ENCODE measurements around the gene USP40.

DNA sequence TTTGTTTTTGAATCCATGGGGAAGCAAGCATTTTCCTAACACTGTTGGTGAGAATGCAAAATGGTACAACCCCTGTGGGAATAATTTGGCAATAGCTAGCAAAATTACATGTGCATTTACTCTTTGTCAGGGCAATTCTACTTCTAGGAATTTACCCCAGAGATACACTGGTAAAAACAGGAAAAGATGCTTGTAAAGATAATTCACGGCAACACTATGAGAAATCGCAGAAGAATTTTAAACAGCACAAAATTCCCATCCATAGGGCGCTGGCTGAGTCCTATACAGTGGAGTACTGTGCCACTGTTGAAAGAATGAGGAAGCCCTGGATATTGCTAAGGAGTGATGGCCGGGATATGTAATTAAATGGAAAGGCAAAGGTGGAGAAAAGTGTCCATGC, 136.5 kb downstream of the USP40 start:
- TF ChIP-seq, protein P1, sequence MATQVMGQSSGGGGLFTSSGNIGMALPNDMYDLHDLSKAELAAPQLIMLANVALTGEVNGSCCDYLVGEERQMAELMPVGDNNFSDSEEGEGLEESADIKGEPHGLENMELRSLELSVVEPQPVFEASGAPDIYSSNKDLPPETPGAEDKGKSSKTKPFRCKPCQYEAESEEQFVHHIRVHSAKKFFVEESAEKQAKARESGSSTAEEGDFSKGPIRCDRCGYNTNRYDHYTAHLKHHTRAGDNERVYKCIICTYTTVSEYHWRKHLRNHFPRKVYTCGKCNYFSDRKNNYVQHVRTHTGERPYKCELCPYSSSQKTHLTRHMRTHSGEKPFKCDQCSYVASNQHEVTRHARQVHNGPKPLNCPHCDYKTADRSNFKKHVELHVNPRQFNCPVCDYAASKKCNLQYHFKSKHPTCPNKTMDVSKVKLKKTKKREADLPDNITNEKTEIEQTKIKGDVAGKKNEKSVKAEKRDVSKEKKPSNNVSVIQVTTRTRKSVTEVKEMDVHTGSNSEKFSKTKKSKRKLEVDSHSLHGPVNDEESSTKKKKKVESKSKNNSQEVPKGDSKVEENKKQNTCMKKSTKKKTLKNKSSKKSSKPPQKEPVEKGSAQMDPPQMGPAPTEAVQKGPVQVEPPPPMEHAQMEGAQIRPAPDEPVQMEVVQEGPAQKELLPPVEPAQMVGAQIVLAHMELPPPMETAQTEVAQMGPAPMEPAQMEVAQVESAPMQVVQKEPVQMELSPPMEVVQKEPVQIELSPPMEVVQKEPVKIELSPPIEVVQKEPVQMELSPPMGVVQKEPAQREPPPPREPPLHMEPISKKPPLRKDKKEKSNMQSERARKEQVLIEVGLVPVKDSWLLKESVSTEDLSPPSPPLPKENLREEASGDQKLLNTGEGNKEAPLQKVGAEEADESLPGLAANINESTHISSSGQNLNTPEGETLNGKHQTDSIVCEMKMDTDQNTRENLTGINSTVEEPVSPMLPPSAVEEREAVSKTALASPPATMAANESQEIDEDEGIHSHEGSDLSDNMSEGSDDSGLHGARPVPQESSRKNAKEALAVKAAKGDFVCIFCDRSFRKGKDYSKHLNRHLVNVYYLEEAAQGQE (IDR thresholded peaks at IDR 0.05; ENCODE audit: insufficient read depth in 1 of 2, low read depth in 2 of 2, low read length in 2 of 2), result no peak
- TF ChIP-seq SIN3A (IDR thresholded peaks at IDR 0.05; ENCODE audit: borderline replicate concordance, insufficient read depth, low read length) (no peak), POLR2AphosphoS5 (IDR thresholded peaks at IDR 0.05; ENCODE audit: low read depth, low read length) (no peak), TAF1 (IDR thresholded peaks at IDR 0.05; ENCODE audit: borderline replicate concordance, insufficient read depth, low read length) (no peak)

Data from PFSK-1 (cell line).